BJ (cell line): Measurements from ENCODE around the gene NHSL2. TPM values are rescaled to one million over a fixed set of nuclear protein-coding genes. Genes with fewer than 3 reads are reported as not detected.

Experiments used
- CTCF ChIA-PET: fragments of 350-600 bp; formaldehyde crosslinking; extraction: SDS; loops from one replicate; lab custom pipeline; 2021; ENCODE audit warnings: antibody characterized with exemption, inconsistent platforms; lab: Yijun Ruan, JAX
- POLR2A ChIA-PET: fragments of 300-600 bp; sonication (Branson Sonifier 250); formaldehyde crosslinking; extraction: SDS; loops from one replicate; lab custom pipeline; 2021; ENCODE audit warnings: antibody characterized with exemption; lab: Charles Lee
- DNase-seq: peaks from one replicate; pipeline ENCODE4 v3.0.0-alpha.2; 2011; ENCODE audit warnings: low read depth
- H3K27me3 ChIP-seq: 2 replicates; pipeline ENCODE4 v1.6.0; 2011; ENCODE audit warnings: low read length; ENCODE audit not compliant: control insufficient read depth, insufficient read depth
- H3K36me3 ChIP-seq: 2 replicates; pipeline ENCODE4 v1.5.1; 2011; ENCODE audit warnings: low read length; ENCODE audit not compliant: control insufficient read depth, insufficient read depth
- H3K4me3 ChIP-seq: 2 replicates; pipeline ENCODE4 v1.5.1; 2011; ENCODE audit warnings: low read depth, mild to moderate bottlenecking, control low read depth, low read length
- polyA plus RNA-seq: library from polyadenylated mRNA; depleted of rRNA; stranded (reverse); fragments of >200 nt; gene quantifications from 2 replicates; pipeline ENCODE4 v1.2.3, GENCODE V29; 2011
- TF ChIP-seq, protein P1 (sequence below): IDR thresholded peaks from 2 replicates; pipeline ENCODE4 v1.5.1; 2011; ENCODE audit warnings: low read depth, mild to moderate bottlenecking, control low read depth, inconsistent platforms, low read length, moderate library complexity; ENCODE audit not compliant: insufficient read depth

The NHSL2 gene
- polyA plus RNA-seq, 1 experiment, result 7.9 TPM

- H3K4me3 ChIP-seq, result no peak overlapping the region
- DNase-seq, result no peak
- ChIA-PET POLR2A (no interaction called here), CTCF (interaction anchor here (0.6 kb wide), 1 partner anchor 42 kb away, joined by 5 read pairs; no protein-coding TSS in a partner anchor)
- no peaks in the 10 kb centered on the region for H3K27me3 ChIP-seq
- TF ChIP-seq, protein P1, sequence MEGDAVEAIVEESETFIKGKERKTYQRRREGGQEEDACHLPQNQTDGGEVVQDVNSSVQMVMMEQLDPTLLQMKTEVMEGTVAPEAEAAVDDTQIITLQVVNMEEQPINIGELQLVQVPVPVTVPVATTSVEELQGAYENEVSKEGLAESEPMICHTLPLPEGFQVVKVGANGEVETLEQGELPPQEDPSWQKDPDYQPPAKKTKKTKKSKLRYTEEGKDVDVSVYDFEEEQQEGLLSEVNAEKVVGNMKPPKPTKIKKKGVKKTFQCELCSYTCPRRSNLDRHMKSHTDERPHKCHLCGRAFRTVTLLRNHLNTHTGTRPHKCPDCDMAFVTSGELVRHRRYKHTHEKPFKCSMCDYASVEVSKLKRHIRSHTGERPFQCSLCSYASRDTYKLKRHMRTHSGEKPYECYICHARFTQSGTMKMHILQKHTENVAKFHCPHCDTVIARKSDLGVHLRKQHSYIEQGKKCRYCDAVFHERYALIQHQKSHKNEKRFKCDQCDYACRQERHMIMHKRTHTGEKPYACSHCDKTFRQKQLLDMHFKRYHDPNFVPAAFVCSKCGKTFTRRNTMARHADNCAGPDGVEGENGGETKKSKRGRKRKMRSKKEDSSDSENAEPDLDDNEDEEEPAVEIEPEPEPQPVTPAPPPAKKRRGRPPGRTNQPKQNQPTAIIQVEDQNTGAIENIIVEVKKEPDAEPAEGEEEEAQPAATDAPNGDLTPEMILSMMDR, result no peak
- no peaks in the 10 kb centered on the region for H3K36me3 ChIP-seq
Measured at GRCh38 chrX:72089254-72089653, 178.6 kb downstream of the NHSL2 start.

- no peak for DNase-seq
- TF ChIP-seq, protein P1, result no peak
- no peaks in the 10 kb centered on the region for H3K27me3 ChIP-seq
- H3K36me3 ChIP-seq, result no peaks in the 10 kb centered on the region
- no peak overlapping the region for H3K4me3 ChIP-seq
- POLR2A ChIA-PET, result no interaction called here
- CTCF ChIA-PET, result no interaction called here
Measured at GRCh38 chrX:72094894-72095293, 184.2 kb downstream of the NHSL2 start.

DNA sequence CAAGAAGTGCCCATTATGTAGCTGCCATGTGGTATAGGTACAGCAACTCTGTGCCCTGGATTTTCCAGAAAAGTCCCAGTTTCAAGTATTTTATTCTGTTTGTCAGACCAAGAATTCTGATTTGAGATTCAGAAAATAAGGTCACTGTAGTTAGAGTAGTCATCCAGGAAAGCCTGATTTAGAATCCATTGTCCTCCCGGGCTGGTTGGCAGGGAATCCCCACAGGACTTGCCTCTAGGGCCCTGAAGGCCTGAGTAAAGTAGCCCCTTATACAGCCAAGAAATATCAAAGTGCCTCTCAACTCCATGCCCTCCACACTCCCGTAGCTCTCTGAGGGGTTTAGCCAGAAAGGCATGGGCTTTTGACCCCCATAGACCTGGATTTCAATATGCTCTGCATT lies 184.7 kb downstream of the NHSL2 start:
- POLR2A ChIA-PET, result no interaction called here
- Histone ChIP-seq H3K36me3 (no peaks in the 10 kb centered on the region), H3K27me3 (no peaks in the 10 kb centered on the region), H3K4me3 (no peak overlapping the region)
- CTCF ChIA-PET, result no interaction called here
- TF ChIP-seq, protein P1, result no peak
- DNase-seq, result no peak

- Histone ChIP-seq H3K27me3 (no peaks in the 10 kb centered on the region), H3K4me3 (no peak overlapping the region), H3K36me3 (no peaks in the 10 kb centered on the region)
- DNase-seq, result no peak
- ChIA-PET POLR2A (no interaction called here), CTCF (no interaction called here)
- TF ChIP-seq, protein P1, result no peak
Measured at GRCh38 chrX:72097098-72097497, 186.5 kb downstream of the NHSL2 start.

DNA sequence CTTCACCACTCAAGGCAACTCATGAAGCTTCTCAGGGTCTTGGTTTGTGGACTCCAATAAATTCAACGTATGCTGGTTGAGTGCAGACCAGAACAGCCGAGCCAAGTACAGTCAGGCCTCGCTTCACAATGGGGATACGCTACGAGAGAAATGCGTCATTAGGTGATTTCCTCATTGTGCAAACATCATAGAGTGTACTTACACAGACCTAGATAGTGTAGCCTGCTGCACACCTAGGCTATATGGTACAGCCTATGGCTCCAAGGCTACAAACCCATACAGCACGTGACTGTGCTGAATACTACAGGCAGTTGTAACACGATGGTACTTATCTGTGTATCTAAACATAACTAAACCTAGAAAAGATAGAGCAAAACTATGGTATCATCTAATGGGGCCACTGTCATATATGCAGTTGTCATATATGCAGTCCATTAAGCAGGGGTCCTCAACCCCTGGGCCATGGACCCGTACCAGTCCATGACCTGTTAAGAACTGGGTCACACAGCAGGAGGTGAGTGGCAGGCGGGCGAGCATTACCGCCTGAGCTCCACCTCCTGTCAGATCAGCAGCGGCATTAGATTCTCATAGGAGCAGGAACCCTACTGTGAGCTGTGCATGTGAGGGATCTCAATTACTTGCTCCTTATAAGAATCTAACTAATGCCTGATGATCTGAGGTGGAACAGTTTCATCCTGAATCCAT lies 189.6 kb downstream of the NHSL2 start:
- Histone ChIP-seq H3K27me3 (no peaks in the 10 kb centered on the region), H3K4me3 (no peak overlapping the region), H3K36me3 (no peaks in the 10 kb centered on the region)
- CTCF ChIA-PET, result interaction anchor here (0.7 kb wide), 1 partner anchor 9 kb away, joined by 3 read pairs; no protein-coding TSS in a partner anchor
- DNase-seq, result no peak
- TF ChIP-seq, protein P1, result no peak
- POLR2A ChIA-PET, result no interaction called here
